Measurements from ENCODE around the gene SPATA31C2.
"Not testable (repeated sequence)": the region's sequence is repeated elsewhere in the genome, so short reads cannot be mapped to it uniquely, and the experiment has no call there.

DNA sequence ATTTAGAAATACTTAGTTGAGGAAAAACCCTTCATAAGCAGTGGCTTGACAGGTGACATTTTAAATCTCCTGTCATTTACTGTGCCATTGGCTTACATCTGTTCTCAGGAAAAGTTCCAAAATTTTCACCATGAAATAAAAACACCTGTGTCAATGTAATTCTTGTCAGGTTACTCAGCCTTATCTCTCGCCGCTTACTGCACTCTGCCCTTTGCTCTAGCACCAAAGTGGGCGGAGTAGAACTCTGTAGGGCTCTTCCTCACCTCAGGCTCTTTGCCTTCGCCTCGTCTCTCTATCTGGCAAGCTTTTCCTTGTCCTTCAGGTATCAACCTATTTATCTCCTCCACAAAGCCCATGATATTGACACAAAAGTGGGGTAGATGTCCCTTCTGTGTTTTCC lies 20.2 kb downstream of the SPATA31C2 start:
- TF ChIP-seq, protein P1, sequence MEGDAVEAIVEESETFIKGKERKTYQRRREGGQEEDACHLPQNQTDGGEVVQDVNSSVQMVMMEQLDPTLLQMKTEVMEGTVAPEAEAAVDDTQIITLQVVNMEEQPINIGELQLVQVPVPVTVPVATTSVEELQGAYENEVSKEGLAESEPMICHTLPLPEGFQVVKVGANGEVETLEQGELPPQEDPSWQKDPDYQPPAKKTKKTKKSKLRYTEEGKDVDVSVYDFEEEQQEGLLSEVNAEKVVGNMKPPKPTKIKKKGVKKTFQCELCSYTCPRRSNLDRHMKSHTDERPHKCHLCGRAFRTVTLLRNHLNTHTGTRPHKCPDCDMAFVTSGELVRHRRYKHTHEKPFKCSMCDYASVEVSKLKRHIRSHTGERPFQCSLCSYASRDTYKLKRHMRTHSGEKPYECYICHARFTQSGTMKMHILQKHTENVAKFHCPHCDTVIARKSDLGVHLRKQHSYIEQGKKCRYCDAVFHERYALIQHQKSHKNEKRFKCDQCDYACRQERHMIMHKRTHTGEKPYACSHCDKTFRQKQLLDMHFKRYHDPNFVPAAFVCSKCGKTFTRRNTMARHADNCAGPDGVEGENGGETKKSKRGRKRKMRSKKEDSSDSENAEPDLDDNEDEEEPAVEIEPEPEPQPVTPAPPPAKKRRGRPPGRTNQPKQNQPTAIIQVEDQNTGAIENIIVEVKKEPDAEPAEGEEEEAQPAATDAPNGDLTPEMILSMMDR (IDR thresholded peaks at IDR 0.05) = not testable (repeated sequence)
- TF ChIP-seq POLR2A (IDR thresholded peaks at IDR 0.05) = not testable (repeated sequence)

All from adrenal gland (tissue), 5 donors.